Spleen (tissue), 11 donors: ENCODE data around the gene CHAMP1. TPM values are rescaled to one million over a fixed set of nuclear protein-coding genes. Genes with fewer than 3 reads are reported as not detected.

ENCODE experiments used
- DNase-seq: peaks from one replicate; pipeline ENCODE4 v3.0.0-alpha.2; 2020
- H3K27ac ChIP-seq, 8 donors: fragments of 200-600 bp; sonication (generic) in 7 of 8; 1 replicate in 4 of 8; 2 replicates in 4 of 8; pipeline versions ENCODE4 v1.5.0 to v1.8.0; 2016 to 2021; ENCODE audit warnings: inconsistent platforms in 4 of 8, mild to moderate bottlenecking in 4 of 8, moderate library complexity in 1 of 8
- H3K27me3 ChIP-seq, 7 donors: fragments of 200-600 bp; sonication (generic) in 6 of 7; replicated peaks in 1 of 7; 1 replicate in 4 of 7; 2 replicates in 3 of 7; pipeline versions ENCODE4 v1.5.0 to v1.8.0; 2016 to 2021; ENCODE audit warnings: inconsistent platforms in 3 of 7, mild to moderate bottlenecking in 1 of 7
- H3K36me3 ChIP-seq, 6 donors: fragments of 200-600 bp; sonication (generic) in 5 of 6; 1 replicate in 4 of 6; 2 replicates in 2 of 6; pipeline versions ENCODE4 v1.5.0 to v1.8.0; 2016 to 2021; ENCODE audit warnings: inconsistent platforms in 2 of 6
- H3K4me1 ChIP-seq, 6 donors: fragments of 200-600 bp; sonication (generic) in 5 of 6; 1 replicate in 3 of 6; 2 replicates in 3 of 6; pipeline versions ENCODE4 v1.5.0 to v1.8.0; 2016 to 2021; ENCODE audit warnings: inconsistent platforms in 3 of 6
- H3K4me3 ChIP-seq, 8 donors: fragments of 200-600 bp; sonication (generic) in 7 of 8; 1 replicate in 4 of 8; 2 replicates in 4 of 8; pipeline versions ENCODE4 v1.5.0 to v1.8.0; 2016 to 2021; ENCODE audit warnings: inconsistent platforms in 4 of 8, mild to moderate bottlenecking in 4 of 8, moderate library complexity in 2 of 8
- H3K9me3 ChIP-seq, 8 donors: fragments of 200-600 bp; sonication (generic) in 7 of 8; 1 replicate in 4 of 8; 2 replicates in 4 of 8; pipeline versions ENCODE4 v1.5.0 to v1.8.0; 2016 to 2021; ENCODE audit warnings: inconsistent platforms in 4 of 8
- POLR2A ChIP-seq, 3 donors: fragments of 450-650 bp; IDR thresholded peaks; one replicate each; pipeline ENCODE4 v1.5.1; 2017; ENCODE audit warnings: antibody characterized with exemption in 3 of 3, mild to moderate bottlenecking in 1 of 3
- POLR2AphosphoS5 ChIP-seq, 3 donors: sonication (generic); formaldehyde crosslinking; IDR thresholded peaks; one replicate each; pipeline ENCODE4 v1.5.1; 2017; ENCODE audit warnings: antibody characterized with exemption in 3 of 3
- WGBS, 5 donors: extraction: QIAGEN DNeasy Blood & Tissue Kit in 3 of 5; methylation state at CpG; one replicate each; pipeline versions ENCODE4 v1.1.5 to v1.1.7; 2013 to 2018; 5-methylcytosine and 5-hydroxymethylcytosine counted together
- intact Hi-C: fragments of 100-400 bp; cut with DNase I; formaldehyde crosslinking; loops from one replicate; pipeline ENCODE4 v1.15.0; 2023; ENCODE audit warnings: low total_unique reads
- polyA plus RNA-seq, 3 donors: library from polyadenylated mRNA; stranded (reverse); fragments of 200-250 nt; gene quantifications; one replicate each; pipeline ENCODE4 v1.2.1, GENCODE V29; 2013
- total RNA-seq, 7 donors: library from RNA; depleted of rRNA in 3 of 7; stranded (reverse); fragments of >200 nt in 3 of 7; fragmentation: NEBNext Ultra II Directional in 4 of 7; extraction: Animal tissue kit (Norgen Biotek cat#: 25700) in 4 of 7; gene quantifications; one replicate each; pipeline versions ENCODE4 v1.1.0 to v1.2.1, GENCODE V29; 2016 to 2021
- TF ChIP-seq, protein P1 (sequence below), 11 experiments: fragments of 200-600 bp in 7 of 11; fragments of 450-650 bp in 4 of 11; sonication (generic) in 4 of 11; IDR thresholded peaks in 8 of 11; conservative IDR thresholded peaks in 3 of 11; 1 replicate in 7 of 11; 2 replicates in 4 of 11; pipeline versions ENCODE4 v1.4.0 to v1.8.0; 2016 to 2021; ENCODE audit warnings: antibody characterized with exemption in 11 of 11, inconsistent platforms in 4 of 11, mild to moderate bottlenecking in 1 of 11
- donor health status: healthy with polysubstance abuse.
- donor health status: DM: no; HTN: no; CAD: no; lungs with moderate emphysema.
- donor health status: DM: no; HTN: no; CAD: no.
- donor health status: Bipolar disorder and iron deficiency.
- donor health status: healthy.
- donor health status: DM: no; HTN: no; CAD: no.
- donor health status: DM: yes; HTN: yes; CAD: no.

CHAMP1 gene
- total and polyA plus RNA-seq, 10 donors, result 3.8 to 49.8 (median 22.0) TPM

DNA sequence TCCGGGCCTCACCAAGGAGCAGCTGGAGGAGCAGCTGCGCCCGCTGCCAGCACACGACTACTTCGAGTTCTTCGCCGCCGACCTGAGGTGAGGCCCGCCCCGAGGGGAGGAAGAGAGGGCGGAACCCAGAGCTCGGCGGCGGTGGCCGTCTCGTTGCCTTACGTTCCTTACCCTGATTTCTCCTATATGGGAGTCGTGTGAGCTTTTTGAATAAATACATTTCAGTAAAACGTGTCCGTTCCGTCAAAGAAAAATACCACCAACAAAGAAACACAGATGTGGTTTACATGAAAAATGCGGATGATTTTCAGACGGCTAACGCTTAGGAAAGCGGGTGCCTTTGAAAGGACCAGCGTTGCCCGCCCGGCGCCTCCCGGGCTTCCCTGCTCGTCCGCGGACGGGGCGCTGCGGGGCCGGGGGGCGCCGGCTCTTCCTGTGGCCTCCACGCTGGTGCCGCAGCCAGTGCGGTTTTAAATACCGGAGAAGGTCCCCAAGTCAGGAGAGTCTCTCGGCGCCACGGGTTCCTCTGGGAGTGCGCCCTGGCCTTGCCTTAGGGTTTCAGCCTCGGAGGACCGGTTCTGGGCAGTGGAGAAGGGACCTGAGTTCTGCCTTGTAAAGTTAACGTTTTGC is 32.1 kb upstream of the CHAMP1 start:
- intact Hi-C loops, result no loop called here
- no peaks in the 10 kb centered on the region for H3K9me3 ChIP-seq
- DNase-seq, result peak; percentile 95
- H3K4me3 ChIP-seq, result peak overlapping the region; percentile 69 to 90 (median 80)
- WGBS, 5 donors, result 0 to 1% (median 1%) methylated on average over 47 to 50 of the region's 50 CpGs
- peaks cover 21 to 54% (median 37%) of the 10 kb centered on the region in 6 donors for H3K4me1 ChIP-seq
- peak overlapping the region; percentile 96 to 99 (median 98) for H3K27ac ChIP-seq
- peaks cover 0 to 52% (median 13%) of the 10 kb centered on the region in 6 donors for H3K36me3 ChIP-seq
- no peaks in the 10 kb centered on the region for H3K27me3 ChIP-seq
- TF ChIP-seq POLR2A (IDR thresholded peaks at IDR 0.05) (no peak), POLR2AphosphoS5 (IDR thresholded peaks at IDR 0.05) (peak; percentile 69 to 83 (median 76))
- TF ChIP-seq, protein P1, sequence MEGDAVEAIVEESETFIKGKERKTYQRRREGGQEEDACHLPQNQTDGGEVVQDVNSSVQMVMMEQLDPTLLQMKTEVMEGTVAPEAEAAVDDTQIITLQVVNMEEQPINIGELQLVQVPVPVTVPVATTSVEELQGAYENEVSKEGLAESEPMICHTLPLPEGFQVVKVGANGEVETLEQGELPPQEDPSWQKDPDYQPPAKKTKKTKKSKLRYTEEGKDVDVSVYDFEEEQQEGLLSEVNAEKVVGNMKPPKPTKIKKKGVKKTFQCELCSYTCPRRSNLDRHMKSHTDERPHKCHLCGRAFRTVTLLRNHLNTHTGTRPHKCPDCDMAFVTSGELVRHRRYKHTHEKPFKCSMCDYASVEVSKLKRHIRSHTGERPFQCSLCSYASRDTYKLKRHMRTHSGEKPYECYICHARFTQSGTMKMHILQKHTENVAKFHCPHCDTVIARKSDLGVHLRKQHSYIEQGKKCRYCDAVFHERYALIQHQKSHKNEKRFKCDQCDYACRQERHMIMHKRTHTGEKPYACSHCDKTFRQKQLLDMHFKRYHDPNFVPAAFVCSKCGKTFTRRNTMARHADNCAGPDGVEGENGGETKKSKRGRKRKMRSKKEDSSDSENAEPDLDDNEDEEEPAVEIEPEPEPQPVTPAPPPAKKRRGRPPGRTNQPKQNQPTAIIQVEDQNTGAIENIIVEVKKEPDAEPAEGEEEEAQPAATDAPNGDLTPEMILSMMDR (IDR thresholded peaks at IDR 0.05 in 8 of 11, conservative IDR thresholded peaks at IDR 0.05 in 3 of 11), result peak in 2 of 11 experiments; percentile 3 to 6

GRCh38 chr13:114283576-114283975 is 30.7 kb upstream of the CHAMP1 start:
- peak; percentile 15 for DNase-seq
- H3K4me3 ChIP-seq, result no peak overlapping the region
- H3K27ac ChIP-seq, result no peak overlapping the region
- intact Hi-C loops, result no loop called here
- H3K27me3 ChIP-seq, result no peaks in the 10 kb centered on the region
- H3K36me3 ChIP-seq, result peaks cover 0 to 52% (median 27%) of the 10 kb centered on the region in 6 donors
- 70 to 79% (median 76%) methylated on average over 3 of the region's 3 CpGs for WGBS, 5 donors
- H3K4me1 ChIP-seq, result peaks cover 21 to 54% (median 37%) of the 10 kb centered on the region in 6 donors
- H3K9me3 ChIP-seq, result no peaks in the 10 kb centered on the region
- TF ChIP-seq, protein P1 (IDR thresholded peaks at IDR 0.05 in 8 of 11, conservative IDR thresholded peaks at IDR 0.05 in 3 of 11), result no peak
- TF ChIP-seq POLR2AphosphoS5 (IDR thresholded peaks at IDR 0.05) (no peak), POLR2A (IDR thresholded peaks at IDR 0.05) (no peak)

GRCh38 chr13:114284680-114285079 is 29.6 kb upstream of the CHAMP1 start:
- no peak overlapping the region for H3K4me3 ChIP-seq
- H3K4me1 ChIP-seq, result peaks cover 21 to 50% (median 36%) of the 10 kb centered on the region in 6 donors
- TF ChIP-seq POLR2AphosphoS5 (IDR thresholded peaks at IDR 0.05) (no peak), POLR2A (IDR thresholded peaks at IDR 0.05) (no peak)
- TF ChIP-seq, protein P1 (IDR thresholded peaks at IDR 0.05 in 8 of 11, conservative IDR thresholded peaks at IDR 0.05 in 3 of 11), result no peak
- 96 to 99% (median 97%) methylated on average over 8 of the region's 8 CpGs for WGBS, 5 donors
- DNase-seq, result peak; percentile 34
- no peaks in the 10 kb centered on the region for H3K9me3 ChIP-seq
- H3K36me3 ChIP-seq, result peaks cover 0 to 61% (median 36%) of the 10 kb centered on the region in 6 donors
- intact Hi-C loops, result no loop called here
- no peaks in the 10 kb centered on the region for H3K27me3 ChIP-seq
- H3K27ac ChIP-seq, result no peak overlapping the region

GRCh38 chr13:114285166-114285808 is 29.0 kb upstream of the CHAMP1 start:
- no peak overlapping the region for H3K27ac ChIP-seq
- H3K9me3 ChIP-seq, result no peaks in the 10 kb centered on the region
- H3K27me3 ChIP-seq, result no peaks in the 10 kb centered on the region
- H3K4me1 ChIP-seq, result peaks cover 16 to 43% (median 30%) of the 10 kb centered on the region in 6 donors
- no peak overlapping the region for H3K4me3 ChIP-seq
- TF ChIP-seq POLR2AphosphoS5 (IDR thresholded peaks at IDR 0.05) (no peak), POLR2A (IDR thresholded peaks at IDR 0.05) (no peak)
- TF ChIP-seq, protein P1 (IDR thresholded peaks at IDR 0.05 in 8 of 11, conservative IDR thresholded peaks at IDR 0.05 in 3 of 11), result no peak
- 91 to 95% (median 93%) methylated on average over 4 of the region's 4 CpGs for WGBS, 5 donors
- H3K36me3 ChIP-seq, result peaks cover 0 to 67% (median 39%) of the 10 kb centered on the region in 6 donors
- intact Hi-C loops, result no loop called here
- DNase-seq, result peak; percentile 49
